HepG2 (cell line): ENCODE results near the gene CTIF. TPM values are rescaled to one million over a fixed set of nuclear protein-coding genes. Genes with fewer than 3 reads are reported as not detected.

Source experiments
- CCDC6 ChIP-seq: sonication (generic); formaldehyde crosslinking; IDR thresholded peaks from 2 replicates; pipeline ENCODE4 v1.8.1; 2022; ENCODE audit warnings: mild to moderate bottlenecking, missing genetic modification reagents, moderate library complexity
- FLYWCH1 ChIP-seq: sonication (generic); formaldehyde crosslinking; IDR thresholded peaks from 2 replicates; pipeline ENCODE4 v1.8.1; 2023; ENCODE audit warnings: mild to moderate bottlenecking, missing genetic modification reagents
- HMG20A ChIP-seq: IDR thresholded peaks from 2 replicates; pipeline ENCODE4 v1.6.1; 2016; ENCODE audit warnings: borderline replicate concordance
- ISL2 ChIP-seq: sonication (generic); formaldehyde crosslinking; IDR thresholded peaks from 2 replicates; pipeline ENCODE4 v1.5.0; 2020; ENCODE audit warnings: missing genetic modification reagents
- MED8 ChIP-seq: sonication (generic); formaldehyde crosslinking; IDR thresholded peaks from 2 replicates; pipeline ENCODE4 v1.8.1; 2023; ENCODE audit warnings: mild to moderate bottlenecking, missing genetic modification reagents; ENCODE audit not compliant: insufficient replicate concordance
- MTF2 ChIP-seq: sonication (generic); formaldehyde crosslinking; IDR thresholded peaks from 2 replicates; pipeline ENCODE4 v1.5.0; 2020; ENCODE audit warnings: missing genetic modification reagents, borderline replicate concordance
- MXD4 ChIP-seq: IDR thresholded peaks from 2 replicates; pipeline ENCODE4 v1.6.1; 2016; ENCODE audit warnings: mild to moderate bottlenecking, missing biosample characterization, missing genetic modification reagents
- PAWR ChIP-seq: sonication (generic); formaldehyde crosslinking; IDR thresholded peaks from 2 replicates; pipeline ENCODE4 v1.4.0; 2020; ENCODE audit warnings: missing genetic modification reagents, mild to moderate bottlenecking, borderline replicate concordance
- PCBP1 ChIP-seq: fragments of 200-400 bp; formaldehyde crosslinking; IDR thresholded peaks from 2 replicates; pipeline ENCODE4 v1.6.1; 2017; ENCODE audit warnings: mild to moderate bottlenecking, low read depth, low read length, borderline replicate concordance
- STAG1 ChIP-seq: sonication (generic); formaldehyde crosslinking; IDR thresholded peaks from 2 replicates; pipeline ENCODE4 v1.4.0; 2020; ENCODE audit warnings: missing genetic modification reagents
- ZC3H4 ChIP-seq: sonication (generic); formaldehyde crosslinking; IDR thresholded peaks from 2 replicates; pipeline ENCODE4 v1.4.0; 2020; ENCODE audit warnings: missing genetic modification reagents, borderline replicate concordance
- ZNF10 ChIP-seq: sonication (generic); formaldehyde crosslinking; IDR thresholded peaks from 2 replicates; pipeline ENCODE4 v1.4.0; 2020; ENCODE audit warnings: mild to moderate bottlenecking, low read depth, missing genetic modification reagents, borderline replicate concordance
- ZNF235 ChIP-seq: sonication (generic); formaldehyde crosslinking; IDR thresholded peaks from 2 replicates; pipeline ENCODE4 v1.8.1; 2023; ENCODE audit warnings: mild to moderate bottlenecking, missing genetic modification reagents, borderline replicate concordance
- ZNF292 ChIP-seq: sonication (generic); formaldehyde crosslinking; IDR thresholded peaks from 2 replicates; pipeline ENCODE4 v1.8.1; 2022; ENCODE audit warnings: mild to moderate bottlenecking, low read depth, missing genetic modification reagents, borderline replicate concordance
- ZNF549 ChIP-seq: sonication (generic); formaldehyde crosslinking; IDR thresholded peaks from 2 replicates; pipeline ENCODE4 v1.5.0; 2020; ENCODE audit warnings: missing genetic modification reagents
- ZNF552 ChIP-seq: sonication (generic); formaldehyde crosslinking; IDR thresholded peaks from 2 replicates; pipeline ENCODE4 v1.9.0; 2022; ENCODE audit warnings: missing genetic modification reagents, mild to moderate bottlenecking, borderline replicate concordance
- ZNF678 ChIP-seq: sonication (generic); formaldehyde crosslinking; IDR thresholded peaks from 2 replicates; pipeline ENCODE4 v1.4.0; 2020; ENCODE audit warnings: mild to moderate bottlenecking, missing genetic modification reagents
- ZNF703 ChIP-seq: sonication (generic); formaldehyde crosslinking; IDR thresholded peaks from 2 replicates; pipeline ENCODE4 v1.5.1; 2020; ENCODE audit warnings: missing genetic modification reagents, mild to moderate bottlenecking, moderate library complexity, borderline replicate concordance
- ZNF790 ChIP-seq: sonication (generic); formaldehyde crosslinking; IDR thresholded peaks from 2 replicates; pipeline ENCODE4 v1.8.0; 2022; ENCODE audit warnings: missing genetic modification reagents, mild to moderate bottlenecking, borderline replicate concordance
- polyA plus RNA-seq, 8 experiments: library from polyadenylated mRNA; depleted of rRNA in 3 of 8; stranded (reverse) in 7 of 8; unstranded in 1 of 8; fragments of >200 nt; fragmentation: Illumina TruSeq in 4 of 8; extraction: Trizol in 4 of 8; gene quantifications; 2 replicates each; pipeline versions ENCODE4 v1.2.1 to v1.2.3, GENCODE V29; 2011 to 2016; ENCODE audit warnings: low read depth in 4 of 8, missing spikeins in 1 of 8, mixed read lengths in 1 of 8; ENCODE audit not compliant: insufficient read depth in 1 of 8
- total RNA-seq, 5 experiments: library from RNA; depleted of rRNA; stranded (reverse); fragments of >200 nt; fragmentation: Illumina TruSeq; extraction: Trizol; gene quantifications; 2 replicates each; pipeline ENCODE4 v1.2.3, GENCODE V29; 2016; ENCODE audit warnings: low read depth in 1 of 5
- TF ChIP-seq, protein P1 (sequence below): sonication (generic); formaldehyde crosslinking; IDR thresholded peaks from 2 replicates; pipeline ENCODE4 v1.4.0; 2020; ENCODE audit warnings: mild to moderate bottlenecking, missing genetic modification reagents, borderline replicate concordance

The CTIF gene
- total and polyA plus RNA-seq, 2 of the 13 experiments (the other 11 are each of a cell fraction or from before 2014, with no cell fraction given): 18.2 to 28.0 TPM

DNA sequence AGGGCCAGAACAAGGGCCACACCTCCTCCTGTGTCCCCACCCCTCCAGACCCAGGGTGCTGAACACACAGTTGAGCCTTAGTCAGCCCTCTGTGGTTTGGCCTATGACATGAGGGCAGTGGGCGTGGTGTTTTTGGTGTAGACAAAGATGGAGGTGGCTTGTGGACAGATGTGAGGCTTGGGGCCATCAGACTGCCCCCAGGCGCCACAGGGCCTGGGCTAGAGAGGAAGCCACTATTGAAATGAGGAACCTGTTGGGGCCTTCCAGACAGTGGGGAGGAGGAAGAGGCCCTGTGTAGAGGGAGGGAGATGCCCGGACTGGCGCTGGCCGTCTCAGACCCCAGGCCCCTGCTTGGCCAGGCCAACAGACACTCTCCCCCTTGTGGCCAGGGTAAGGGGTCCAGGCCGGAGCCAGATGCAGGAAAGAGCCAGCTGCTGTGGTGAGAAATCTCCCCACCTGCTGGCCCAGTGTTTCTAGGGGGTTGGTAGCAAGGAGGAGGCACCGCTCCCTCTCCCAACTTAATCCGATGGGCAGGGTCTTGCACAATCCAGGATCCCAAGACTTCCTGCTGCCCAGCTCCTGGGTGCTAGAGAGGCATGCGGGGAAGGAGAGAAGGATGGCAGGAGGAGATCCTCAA is 358.2 kb downstream of the CTIF start (continued):
- TF ChIP-seq, protein P1, sequence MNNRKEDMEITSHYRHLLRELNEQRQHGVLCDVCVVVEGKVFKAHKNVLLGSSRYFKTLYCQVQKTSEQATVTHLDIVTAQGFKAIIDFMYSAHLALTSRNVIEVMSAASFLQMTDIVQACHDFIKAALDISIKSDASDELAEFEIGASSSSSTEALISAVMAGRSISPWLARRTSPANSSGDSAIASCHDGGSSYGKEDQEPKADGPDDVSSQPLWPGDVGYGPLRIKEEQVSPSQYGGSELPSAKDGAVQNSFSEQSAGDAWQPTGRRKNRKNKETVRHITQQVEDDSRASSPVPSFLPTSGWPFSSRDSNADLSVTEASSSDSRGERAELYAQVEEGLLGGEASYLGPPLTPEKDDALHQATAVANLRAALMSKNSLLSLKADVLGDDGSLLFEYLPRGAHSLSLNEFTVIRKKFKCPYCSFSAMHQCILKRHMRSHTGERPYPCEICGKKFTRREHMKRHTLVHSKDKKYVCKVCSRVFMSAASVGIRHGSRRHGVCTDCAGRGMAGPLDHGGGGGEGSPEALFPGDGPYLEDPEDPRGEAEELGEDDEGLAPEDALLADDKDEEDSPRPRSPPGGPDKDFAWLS (CRISPR knock-in tag): no peak
- TF ChIP-seq ZNF678 (no peak), FLYWCH1 (CRISPR knock-in tag) (no peak), MXD4 (CRISPR knock-in tag) (no peak), ZNF552 (CRISPR knock-in tag) (no peak), ZNF10 (no peak), PCBP1 (no peak), ZC3H4 (CRISPR knock-in tag) (no peak), ZNF790 (no peak), HMG20A (CRISPR knock-in tag) (no peak; the same call in 1 of the 2 replicates), ZNF703 (CRISPR knock-in tag) (no peak), PAWR (no peak), ZNF235 (CRISPR knock-in tag) (no peak), STAG1 (peak; percentile 78), MTF2 (CRISPR knock-in tag) (0 out of 2 replicates have a peak, but pooled peaks have one; percentile 61), ZNF292 (no peak; the same call in 1 of the 2 replicates), ZNF549 (CRISPR knock-in tag) (no peak), ISL2 (CRISPR knock-in tag) (no peak), CCDC6 (CRISPR knock-in tag) (no peak), MED8 (no peak)
